Caco-2 (cell line): Measurements from ENCODE around the gene EXOC8. TPM values are rescaled to one million over a fixed set of nuclear protein-coding genes. Genes with fewer than 3 reads are reported as not detected.

Experiments used
- BruUV-seq: library from RNA; stranded (reverse); fragments of 400-500 nt; replicated peaks from 2 replicates; lab custom pipeline; 2021; lab: Mats Ljungman, UMichigan
- CTCF ChIA-PET: fragments of 300-600 bp; sonication (Branson Sonifier 250); formaldehyde crosslinking; loops from one replicate; lab custom pipeline; 2022; ENCODE audit warnings: antibody characterized with exemption; lab: Charles Lee
- POLR2A ChIA-PET: fragments of 300-600 bp; sonication (Branson Sonifier 250); formaldehyde crosslinking; loops from one replicate; lab custom pipeline; 2022; ENCODE audit warnings: antibody characterized with exemption; lab: Charles Lee
- DNase-seq, 2 experiments: peaks; one replicate each; pipeline versions ENCODE4 v3.0.0 to v3.0.0-alpha.2; 2020 to 2022
- H3K27me3 ChIP-seq: replicated peaks from 2 replicates; pipeline ENCODE4 v1.6.0; 2011; ENCODE audit warnings: low read length; ENCODE audit not compliant: control insufficient read depth, insufficient read depth
- H3K36me3 ChIP-seq: 2 replicates; pipeline ENCODE4 v1.5.1; 2011; ENCODE audit warnings: low read length; ENCODE audit not compliant: control insufficient read depth, insufficient read depth
- H3K4me1 ChIP-seq: fragments of 250-450 bp; sonication (Bioruptor Pico); 2 replicates; pipeline ENCODE4 v1.5.1; 2020; ENCODE audit warnings: mild to moderate bottlenecking
- H3K4me3 ChIP-seq: 2 replicates; pipeline ENCODE4 v1.5.1; 2011; ENCODE audit warnings: low read depth, mild to moderate bottlenecking, control low read depth, low read length
- H3K9me3 ChIP-seq: fragments of 250-450 bp; sonication (Bioruptor Pico); 2 replicates; pipeline ENCODE4 v1.5.1; 2020; ENCODE audit warnings: mild to moderate bottlenecking, moderate library complexity
- H3K27ac Mint-ChIP-seq: one replicate; pipeline ENCODE4 v1.8.0; 2022; ENCODE audit warnings: mixed read lengths; ENCODE audit not compliant: unreplicated experiment
- H3K27me3 Mint-ChIP-seq: one replicate; pipeline ENCODE4 v1.8.0; 2022; ENCODE audit warnings: mixed read lengths; ENCODE audit not compliant: insufficient read depth, unreplicated experiment
- H3K36me3 Mint-ChIP-seq: one replicate; pipeline ENCODE4 v1.8.0; 2022; ENCODE audit warnings: mild to moderate bottlenecking, mixed read lengths; ENCODE audit not compliant: insufficient read depth, unreplicated experiment
- H3K4me1 Mint-ChIP-seq: one replicate; pipeline ENCODE4 v1.8.0; 2022; ENCODE audit warnings: low read depth, mixed read lengths; ENCODE audit not compliant: unreplicated experiment
- H3K4me3 Mint-ChIP-seq: one replicate; pipeline ENCODE4 v1.8.0; 2022; ENCODE audit warnings: mild to moderate bottlenecking, moderate library complexity, mixed read lengths; ENCODE audit not compliant: unreplicated experiment
- H3K9me3 Mint-ChIP-seq: one replicate; pipeline ENCODE4 v1.8.0; 2022; ENCODE audit warnings: mixed read lengths; ENCODE audit not compliant: unreplicated experiment
- CTCF ChIP-seq, 2 experiments: fragments of 200-600 bp in 1 of 2; IDR thresholded peaks; 1 replicate in 1 of 2; 2 replicates in 1 of 2; pipeline versions ENCODE4 v1.5.1 to v1.8.0; 2011 to 2022; ENCODE audit warnings: antibody characterized with exemption in 1 of 2, control low read depth in 1 of 2, inconsistent platforms in 1 of 2, low read depth in 1 of 2, low read length in 1 of 2, mild to moderate bottlenecking in 1 of 2, moderate library complexity in 1 of 2; ENCODE audit not compliant: insufficient read depth in 1 of 2, severe bottlenecking in 1 of 2, unreplicated experiment in 1 of 2
- intact Hi-C: fragments of 100-400 bp; cut with micrococcal nuclease; formaldehyde crosslinking; loops from one replicate; pipeline ENCODE4 v1.10.0; 2022; ENCODE audit not compliant: unreplicated experiment
- total RNA-seq: library from RNA; stranded (reverse); gene quantifications from 2 replicates; pipeline ENCODE4 v1.2.3, GENCODE V29; 2022

The EXOC8 gene
- total RNA-seq, 1 experiment from 2014 or later, result 18.3 TPM

DNA sequence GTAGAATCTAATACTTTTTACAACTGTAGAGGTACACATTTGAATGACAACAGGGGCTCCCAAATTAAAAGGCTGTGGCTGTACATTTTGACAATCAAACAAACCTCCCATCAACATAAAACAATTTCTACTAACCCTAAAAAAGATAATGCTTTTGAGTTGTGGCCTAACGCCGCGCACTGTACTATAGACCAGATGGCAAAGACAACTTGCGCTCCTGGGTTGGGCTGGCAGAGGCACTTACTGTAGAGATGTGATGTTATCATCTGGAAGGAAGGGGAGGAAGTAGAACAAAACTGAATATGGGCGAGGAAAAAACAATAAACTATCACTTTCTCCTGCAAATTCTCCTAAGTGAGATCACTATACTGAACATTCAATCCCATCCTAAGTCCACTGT, 26.5 kb upstream of the EXOC8 start:
- ChIA-PET CTCF (no interaction called here), POLR2A (no interaction called here)
- Mint-ChIP-seq H3K36me3 (peaks cover 19% of the 10 kb centered on the region), H3K4me3 (no peak overlapping the region), H3K27me3 (no peaks in the 10 kb centered on the region), H3K27ac (no peak overlapping the region), H3K4me1 (no peaks in the 10 kb centered on the region), H3K9me3 (no peaks in the 10 kb centered on the region)
- no peaks in the 10 kb centered on the region for H3K9me3 ChIP-seq
- intact Hi-C loops, result no loop called here
- no peaks in the 10 kb centered on the region for H3K4me1 ChIP-seq
- BruUV-seq, result no TSS peak
- no peak for TF ChIP-seq CTCF (IDR thresholded peaks at IDR 0.05; ENCODE audit: insufficient read depth in 1 of 2, low read depth in 1 of 2, low read length in 1 of 2, severe bottlenecking in 1 of 2, unreplicated experiment in 1 of 2)
- no peaks in the 10 kb centered on the region for H3K27me3 ChIP-seq
- DNase-seq, result no peak
- no peaks in the 10 kb centered on the region for H3K36me3 ChIP-seq
- no peak overlapping the region for H3K4me3 ChIP-seq

DNA sequence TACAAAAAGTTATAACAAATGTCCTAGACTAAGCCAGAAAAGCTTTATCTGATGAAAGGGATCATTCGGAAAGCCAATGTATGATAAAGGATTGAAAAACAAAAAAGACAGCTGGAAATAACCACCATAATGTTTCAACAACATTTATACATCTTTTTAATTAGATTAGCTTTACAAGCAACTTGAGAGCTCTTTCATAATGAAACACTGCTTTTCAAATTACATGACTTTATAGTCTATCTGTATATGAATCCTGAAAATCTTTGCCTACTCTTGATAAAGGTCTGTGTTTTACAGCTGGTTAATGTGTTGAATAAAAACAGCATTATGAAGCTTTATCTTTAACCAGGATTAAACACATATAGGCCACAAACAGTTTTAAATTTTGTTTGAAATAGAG, 26.0 kb upstream of the EXOC8 start:
- Mint-ChIP-seq H3K9me3 (no peaks in the 10 kb centered on the region), H3K36me3 (peaks cover 21% of the 10 kb centered on the region), H3K27ac (no peak overlapping the region), H3K4me3 (no peak overlapping the region), H3K27me3 (no peaks in the 10 kb centered on the region), H3K4me1 (no peaks in the 10 kb centered on the region)
- intact Hi-C loops, result no loop called here
- Histone ChIP-seq H3K36me3 (no peaks in the 10 kb centered on the region), H3K9me3 (no peaks in the 10 kb centered on the region), H3K4me3 (no peak overlapping the region), H3K27me3 (no peaks in the 10 kb centered on the region), H3K4me1 (no peaks in the 10 kb centered on the region)
- ChIA-PET CTCF (interaction anchor here (1.0 kb wide), 1 partner anchor 227 kb away, joined by 3 read pairs; no protein-coding TSS in a partner anchor), POLR2A (no interaction called here)
- DNase-seq, result no peak
- no peak for TF ChIP-seq CTCF (IDR thresholded peaks at IDR 0.05; ENCODE audit: insufficient read depth in 1 of 2, low read depth in 1 of 2, low read length in 1 of 2, severe bottlenecking in 1 of 2, unreplicated experiment in 1 of 2)
- no TSS peak for BruUV-seq

GRCh38 chr1:231362325-231362724, 24.7 kb upstream of the EXOC8 start:
- no peaks in the 10 kb centered on the region for H3K4me1 ChIP-seq
- no peak for DNase-seq
- TF ChIP-seq CTCF (IDR thresholded peaks at IDR 0.05; ENCODE audit: insufficient read depth in 1 of 2, low read depth in 1 of 2, low read length in 1 of 2, severe bottlenecking in 1 of 2, unreplicated experiment in 1 of 2), result no peak
- CTCF ChIA-PET, result interaction anchor here (0.6 kb wide), 1 partner anchor 225 kb away, joined by 3 read pairs; no protein-coding TSS in a partner anchor
- H3K27ac Mint-ChIP-seq, result no peak overlapping the region
- H3K27me3 ChIP-seq, result no peaks in the 10 kb centered on the region
- no peaks in the 10 kb centered on the region for H3K4me1 Mint-ChIP-seq
- no peaks in the 10 kb centered on the region for H3K9me3 ChIP-seq
- H3K36me3 ChIP-seq, result no peaks in the 10 kb centered on the region
- POLR2A ChIA-PET, result interaction anchor here (0.6 kb wide), 1 partner anchor 60 kb away, joined by 6 read pairs; the partner anchor contains the start of gene EGLN1
- no peaks in the 10 kb centered on the region for H3K9me3 Mint-ChIP-seq
- H3K4me3 Mint-ChIP-seq, result no peak overlapping the region
- peaks cover 27% of the 10 kb centered on the region for H3K36me3 Mint-ChIP-seq
- intact Hi-C loops, result no loop called here
- H3K27me3 Mint-ChIP-seq, result no peaks in the 10 kb centered on the region
- BruUV-seq, result no TSS peak
- no peak overlapping the region for H3K4me3 ChIP-seq
